ENCODE data around the gene RAB3IP. TPM values are rescaled to one million over a fixed set of nuclear protein-coding genes. Genes with fewer than 3 reads are reported as not detected.

The RAB3IP gene
- total and polyA plus RNA-seq, 10 donors: 11.8 to 41.2 (median 18.4) TPM

- intact Hi-C loops (cut with DNase I; ENCODE audit: low total_unique reads): no loop called here
- TF ChIP-seq POLR2A (IDR thresholded peaks at IDR 0.05) (no peak), CTCF (IDR thresholded peaks at IDR 0.05 in 8 of 11, conservative IDR thresholded peaks at IDR 0.05 in 3 of 11) (no peak), POLR2AphosphoS5 (IDR thresholded peaks at IDR 0.05) (no peak)
- H3K4me1 ChIP-seq: peaks cover 0 to 3% (median 0%) of the 10 kb centered on the region in 6 donors
- H3K36me3 ChIP-seq: no peaks in the 10 kb centered on the region
- H3K27ac ChIP-seq: no peak overlapping the region
- no peaks in the 10 kb centered on the region for H3K9me3 ChIP-seq
- no peak for DNase-seq
- H3K27me3 ChIP-seq (replicated peaks in 1 of 7): no peaks in the 10 kb centered on the region
- H3K4me3 ChIP-seq: no peak overlapping the region
Observed at GRCh38 chr12:69824028-69824427, 85.4 kb downstream of the RAB3IP start.

- no peak for TF ChIP-seq POLR2A (IDR thresholded peaks at IDR 0.05)
- no peak for TF ChIP-seq POLR2AphosphoS5 (IDR thresholded peaks at IDR 0.05)
- no peak for TF ChIP-seq CTCF (IDR thresholded peaks at IDR 0.05 in 8 of 11, conservative IDR thresholded peaks at IDR 0.05 in 3 of 11)
- no peaks in the 10 kb centered on the region for H3K9me3 ChIP-seq
- no peaks in the 10 kb centered on the region for H3K27me3 ChIP-seq (replicated peaks in 1 of 7)
- intact Hi-C loops (cut with DNase I; ENCODE audit: low total_unique reads): no loop called here
- H3K36me3 ChIP-seq: no peaks in the 10 kb centered on the region
- no peak for DNase-seq
- H3K4me3 ChIP-seq: no peak within 1 kb of the TSS
- 75 to 88% (median 81%) methylated on average over 5 of the region's 5 CpGs for WGBS, 5 donors
- H3K27ac ChIP-seq: no peak within 1 kb of the TSS
- peaks cover 0 to 3% (median 0%) of the 10 kb centered on the region in 6 donors for H3K4me1 ChIP-seq
Observed at GRCh38 chr12:69824966-69825560, 86.4 kb downstream of the RAB3IP start, which contains the start of gene MYRFL. TSS of gene MYRFL (plus strand) at chr12:69825227. CDS start at chr12:69825518, 291 bp downstream.

GRCh38 chr12:69828897-69829296 lies 90.2 kb downstream of the RAB3IP start:
- Histone ChIP-seq H3K9me3 (no peaks in the 10 kb centered on the region), H3K27me3 (replicated peaks in 1 of 7) (no peaks in the 10 kb centered on the region), H3K27ac (no peak overlapping the region), H3K4me3 (no peak overlapping the region), H3K36me3 (no peaks in the 10 kb centered on the region), H3K4me1 (no peaks in the 10 kb centered on the region)
- intact Hi-C loops (cut with DNase I; ENCODE audit: low total_unique reads): no loop called here
- DNase-seq: no peak
- TF ChIP-seq POLR2A (IDR thresholded peaks at IDR 0.05): no peak
- TF ChIP-seq POLR2AphosphoS5 (IDR thresholded peaks at IDR 0.05): no peak
- no peak for TF ChIP-seq CTCF (IDR thresholded peaks at IDR 0.05 in 8 of 11, conservative IDR thresholded peaks at IDR 0.05 in 3 of 11)
- 67 to 76% (median 73%) methylated on average over 5 of the region's 5 CpGs for WGBS, 5 donors

- intact Hi-C loops (cut with DNase I; ENCODE audit: low total_unique reads): no loop called here
- Histone ChIP-seq H3K4me3 (no peak overlapping the region), H3K9me3 (no peaks in the 10 kb centered on the region), H3K27me3 (replicated peaks in 1 of 7) (no peaks in the 10 kb centered on the region), H3K36me3 (no peaks in the 10 kb centered on the region), H3K4me1 (peaks cover 0 to 12% (median 0%) of the 10 kb centered on the region in 6 donors), H3K27ac (no peak overlapping the region)
- WGBS, 5 donors: 72 to 98% (median 94%) methylated on average over 2 of the region's 2 CpGs
- DNase-seq: no peak
- TF ChIP-seq CTCF (IDR thresholded peaks at IDR 0.05 in 8 of 11, conservative IDR thresholded peaks at IDR 0.05 in 3 of 11): no peak
- no peak for TF ChIP-seq POLR2A (IDR thresholded peaks at IDR 0.05)
- TF ChIP-seq POLR2AphosphoS5 (IDR thresholded peaks at IDR 0.05): no peak
Observed at GRCh38 chr12:69833696-69834095, 95.0 kb downstream of the RAB3IP start.

Data from spleen (tissue), 11 donors.